Upper lobe of left lung (tissue), 6 donors: ENCODE results near the gene ATG5. TPM values are rescaled to one million over a fixed set of nuclear protein-coding genes. Genes with fewer than 3 reads are reported as not detected.

ENCODE experiments used
- ATAC-seq, 2 donors: fragments of 200-7000 bp; cut with Tn5 transposase; one replicate each; pipeline ENCODE4 v1.9.1; 2022; ENCODE audit warnings: mild to moderate bottlenecking in 2 of 2, moderate library complexity in 2 of 2; ENCODE audit not compliant: low FRiP score in 2 of 2
- DNase-seq, 2 donors: peaks; one replicate each; pipeline ENCODE4 v3.0.0-alpha.2; 2019 to 2020
- H3K27ac ChIP-seq, 4 donors: fragments of 200-600 bp; sonication (generic); one replicate each; pipeline ENCODE4 v1.5.1; 2016 to 2019
- H3K27me3 ChIP-seq, 4 donors: fragments of 200-600 bp; sonication (generic); one replicate each; pipeline ENCODE4 v1.5.1; 2017 to 2019
- H3K36me3 ChIP-seq, 4 donors: fragments of 200-600 bp; sonication (generic); one replicate each; pipeline ENCODE4 v1.5.1; 2016 to 2019
- H3K4me1 ChIP-seq, 4 donors: fragments of 200-600 bp; sonication (generic); one replicate each; pipeline ENCODE4 v1.5.1; 2018 to 2019
- H3K4me3 ChIP-seq, 4 donors: fragments of 200-600 bp; sonication (generic); one replicate each; pipeline ENCODE4 v1.5.1; 2017 to 2019; ENCODE audit warnings: mild to moderate bottlenecking in 2 of 4, moderate library complexity in 1 of 4
- H3K9me3 ChIP-seq, 4 donors: fragments of 200-600 bp; sonication (generic); one replicate each; pipeline ENCODE4 v1.5.1; 2018 to 2019
- CTCF ChIP-seq, 6 experiments: fragments of 450-650 bp in 4 of 6; fragments of 200-600 bp in 2 of 6; sonication (generic) in 2 of 6; IDR thresholded peaks; one replicate each; pipeline ENCODE4 v1.5.1; 2016 to 2019; ENCODE audit warnings: antibody characterized with exemption in 6 of 6
- EP300 ChIP-seq, 4 donors: sonication (generic); formaldehyde crosslinking; IDR thresholded peaks; one replicate each; pipeline ENCODE4 v1.5.1; 2017; ENCODE audit warnings: antibody characterized with exemption in 4 of 4, control low read depth in 2 of 4
- POLR2A ChIP-seq, 4 donors: fragments of 450-650 bp; IDR thresholded peaks; one replicate each; pipeline ENCODE4 v1.5.1; 2016 to 2017; ENCODE audit warnings: antibody characterized with exemption in 4 of 4, mild to moderate bottlenecking in 2 of 4
- POLR2AphosphoS5 ChIP-seq, 2 donors: sonication (generic); formaldehyde crosslinking; IDR thresholded peaks; one replicate each; pipeline ENCODE4 v1.5.1; 2017; ENCODE audit warnings: antibody characterized with exemption in 2 of 2
- WGBS, 2 donors: methylation state at CpG; one replicate each; pipeline ENCODE4 v1.1.5; 2017 to 2018; 5-methylcytosine and 5-hydroxymethylcytosine counted together
- total RNA-seq, 6 donors: library from RNA; depleted of rRNA in 4 of 6; stranded (reverse); fragments of >200 nt in 4 of 6; gene quantifications; one replicate each; pipeline versions ENCODE4 v1.1.0 to v1.2.1, GENCODE V29; 2016 to 2021
- donor health status: DM: no; HTN: no; CAD: no; lungs with moderate emphysema.
- donor health status: DM: no; HTN: yes; CAD: no; lungs with severe emphysema.

The ATG5 gene
- total RNA-seq, 6 donors from 2014 or later: 25.8 to 55.1 (median 28.7) TPM

GRCh38 chr6:106305740-106306139 lies 19.8 kb downstream of the ATG5 start:
- WGBS, 2 donors: 72 to 97% methylated on average over 2 of the region's 2 CpGs
- no peaks in the 10 kb centered on the region for H3K9me3 ChIP-seq
- peaks cover 0 to 9% (median 6%) of the 10 kb centered on the region in 4 donors for H3K4me1 ChIP-seq
- H3K27me3 ChIP-seq: no peaks in the 10 kb centered on the region
- no peak for ATAC-seq
- no peaks in the 10 kb centered on the region for H3K36me3 ChIP-seq
- no peak for DNase-seq
- H3K27ac ChIP-seq: no peak overlapping the region
- H3K4me3 ChIP-seq: no peak overlapping the region
- TF ChIP-seq EP300 (IDR thresholded peaks at IDR 0.05) (no peak), POLR2AphosphoS5 (IDR thresholded peaks at IDR 0.05) (no peak), CTCF (IDR thresholded peaks at IDR 0.05) (no peak), POLR2A (IDR thresholded peaks at IDR 0.05) (no peak)

- H3K27me3 ChIP-seq: no peaks in the 10 kb centered on the region
- H3K4me1 ChIP-seq: peaks cover 0 to 6% (median 0%) of the 10 kb centered on the region in 4 donors
- TF ChIP-seq CTCF (IDR thresholded peaks at IDR 0.05) (peak in 4 of 6 experiments; percentile 8 to 44 (median 33)), POLR2AphosphoS5 (IDR thresholded peaks at IDR 0.05) (no peak)
- ATAC-seq (no peak), DNase-seq (no peak)
- no peaks in the 10 kb centered on the region for H3K9me3 ChIP-seq
- no peaks in the 10 kb centered on the region for H3K36me3 ChIP-seq
- 64 to 70% methylated on average over 3 of the region's 3 CpGs for WGBS, 2 donors
- no peak overlapping the region for H3K4me3 ChIP-seq
- no peak overlapping the region for H3K27ac ChIP-seq
Observed at GRCh38 chr6:106300944-106301343, 24.6 kb downstream of the ATG5 start.

GRCh38 chr6:106300020-106300780 lies 25.4 kb downstream of the ATG5 start:
- DNase-seq (no peak), ATAC-seq (no peak)
- Histone ChIP-seq H3K4me3 (no peak overlapping the region), H3K36me3 (no peaks in the 10 kb centered on the region), H3K27me3 (no peaks in the 10 kb centered on the region), H3K27ac (no peak overlapping the region), H3K9me3 (no peaks in the 10 kb centered on the region), H3K4me1 (peaks cover 0 to 6% (median 0%) of the 10 kb centered on the region in 4 donors)
- 83 to 85% methylated on average over 4 of the region's 4 CpGs for WGBS, 2 donors
- TF ChIP-seq POLR2A (IDR thresholded peaks at IDR 0.05): no peak
- TF ChIP-seq POLR2AphosphoS5 (IDR thresholded peaks at IDR 0.05): no peak

GRCh38 chr6:106293116-106293515 lies 32.4 kb downstream of the ATG5 start:
- TF ChIP-seq POLR2AphosphoS5 (IDR thresholded peaks at IDR 0.05): no peak
- TF ChIP-seq CTCF (IDR thresholded peaks at IDR 0.05): no peak
- no peak for TF ChIP-seq POLR2A (IDR thresholded peaks at IDR 0.05)
- TF ChIP-seq EP300 (IDR thresholded peaks at IDR 0.05): no peak
- DNase-seq (no peak), ATAC-seq (no peak)
- 96 to 97% methylated on average over 1 of the region's 1 CpG for WGBS, 2 donors
- Histone ChIP-seq H3K4me1 (no peaks in the 10 kb centered on the region), H3K4me3 (no peak overlapping the region), H3K36me3 (peaks cover 0 to 20% (median 15%) of the 10 kb centered on the region in 4 donors), H3K9me3 (peaks cover 0 to 4% (median 1%) of the 10 kb centered on the region in 4 donors), H3K27me3 (no peaks in the 10 kb centered on the region), H3K27ac (no peak overlapping the region)

- Histone ChIP-seq H3K9me3 (peaks cover 0 to 4% (median 1%) of the 10 kb centered on the region in 4 donors), H3K27ac (no peak overlapping the region), H3K4me3 (no peak overlapping the region), H3K36me3 (peaks cover 0 to 20% (median 15%) of the 10 kb centered on the region in 4 donors), H3K4me1 (peaks cover 0 to 4% (median 0%) of the 10 kb centered on the region in 4 donors), H3K27me3 (no peaks in the 10 kb centered on the region)
- TF ChIP-seq POLR2A (IDR thresholded peaks at IDR 0.05) (no peak), POLR2AphosphoS5 (IDR thresholded peaks at IDR 0.05) (no peak), CTCF (IDR thresholded peaks at IDR 0.05) (no peak), EP300 (IDR thresholded peaks at IDR 0.05) (no peak)
- ATAC-seq (no peak), DNase-seq (no peak)
- WGBS, 2 donors: 100% methylated on average over 1 of the region's 1 CpG
Observed at GRCh38 chr6:106290954-106291353, 34.6 kb downstream of the ATG5 start.
